GM12878 (cell line): ENCODE measurements around the gene SCRT2. TPM values are rescaled to one million over a fixed set of nuclear protein-coding genes. Genes with fewer than 3 reads are reported as not detected.

Experiments
- ATAC-seq: fragments of 200-7000 bp; cut with Tn5 transposase; 3 replicates; pipeline ENCODE4 v1.9.1; 2020; ENCODE audit warnings: mild to moderate bottlenecking, moderate library complexity
- BruUV-seq: library from RNA; stranded (reverse); fragments of 400-500 nt; replicated peaks from 2 replicates; lab custom pipeline; 2021; lab: Mats Ljungman, UMichigan
- CTCF ChIA-PET: fragments of 300-600 bp; sonication (Branson Sonifier 250); formaldehyde crosslinking; extraction: SDS; loops from one replicate; lab custom pipeline; 2021; ENCODE audit warnings: inconsistent platforms; lab: Yijun Ruan, JAX
- POLR2A ChIA-PET: fragments of 350-600 bp; formaldehyde crosslinking; extraction: SDS; loops from one replicate; lab custom pipeline; 2021; ENCODE audit warnings: inconsistent platforms; lab: Charles Lee
- RAD21 ChIA-PET: fragments of 300-600 bp; sonication (Branson Sonifier 250); formaldehyde crosslinking; loops from one replicate; lab custom pipeline; 2023; ENCODE audit warnings: antibody characterized with exemption; ENCODE audit not compliant: unreplicated experiment; lab: Charles Lee
- SMC1A ChIA-PET: fragments of 300-600 bp; sonication (Branson Sonifier 250); formaldehyde crosslinking; loops from one replicate; lab custom pipeline; 2023; ENCODE audit not compliant: unreplicated experiment, uncharacterized antibody; lab: Charles Lee
- DNase-seq: peaks from one replicate; pipeline ENCODE4 v3.0.0-alpha.2; 2011; ENCODE audit warnings: low read depth, low spot score
- FAIRE-seq: peaks from 3 replicates; lab custom pipeline; 2011; peaks lifted over from hg19 to GRCh38; lab: Jason Lieb, UNC
- H2AFZ ChIP-seq: 2 replicates; pipeline ENCODE4 v1.6.0; 2011; ENCODE audit warnings: low read depth, low read length, control low read depth; ENCODE audit not compliant: control insufficient read depth
- H3K27ac ChIP-seq: 2 replicates; pipeline ENCODE4 v1.5.1; 2011; ENCODE audit warnings: control low read depth; ENCODE audit not compliant: control insufficient read depth, insufficient read depth
- H3K27me3 ChIP-seq, 2 experiments: replicated peaks in 1 of 2; 2 replicates each; pipeline versions ENCODE4 v1.6.0 to v1.6.1; 2011; ENCODE audit warnings: low read length in 1 of 2; ENCODE audit not compliant: control insufficient read depth in 2 of 2, insufficient read depth in 2 of 2
- H3K36me3 ChIP-seq, 2 experiments: 2 replicates each; pipeline ENCODE4 v1.5.1; 2011; ENCODE audit warnings: low read length in 1 of 2; ENCODE audit not compliant: control insufficient read depth in 2 of 2, insufficient read depth in 2 of 2
- H3K4me1 ChIP-seq: 2 replicates; pipeline ENCODE4 v1.6.1; 2011; ENCODE audit warnings: mild to moderate bottlenecking, low read length, moderate library complexity, mixed read lengths; ENCODE audit not compliant: control insufficient read depth, insufficient read depth
- H3K4me2 ChIP-seq: 2 replicates; pipeline ENCODE4 v1.6.0; 2011; ENCODE audit warnings: control low read depth; ENCODE audit not compliant: control insufficient read depth, insufficient read depth
- H3K4me3 ChIP-seq: fragments of 200-600 bp; sonication (generic); 2 replicates; pipeline ENCODE4 v1.5.1; 2016
- H3K79me2 ChIP-seq: 2 replicates; pipeline ENCODE4 v1.6.0; 2011; ENCODE audit warnings: low read length; ENCODE audit not compliant: control insufficient read depth, insufficient read depth
- H3K9ac ChIP-seq: 2 replicates; pipeline ENCODE4 v1.8.0; 2011; ENCODE audit warnings: low read length, control low read depth, mixed read lengths; ENCODE audit not compliant: control insufficient read depth, insufficient read depth
- H3K9me3 ChIP-seq: replicated peaks from 3 replicates; pipeline ENCODE4 v1.5.1; 2011; ENCODE audit warnings: mild to moderate bottlenecking, low read length; ENCODE audit not compliant: control insufficient read depth, insufficient read depth
- H4K20me1 ChIP-seq: 2 replicates; pipeline ENCODE4 v1.6.0; 2011; ENCODE audit not compliant: control insufficient read depth, insufficient read depth
- EZH2 ChIP-seq: IDR thresholded peaks from 2 replicates; pipeline ENCODE4 v1.6.1; 2012; ENCODE audit warnings: low read depth, mild to moderate bottlenecking, control low read depth, inconsistent platforms, low read length, borderline replicate concordance; ENCODE audit not compliant: control insufficient read depth
- FOXK2 ChIP-seq: fragments of 450-650 bp; IDR thresholded peaks from 2 replicates; pipeline ENCODE4 v1.6.1; 2017; ENCODE audit warnings: mild to moderate bottlenecking, moderate library complexity
- MYB ChIP-seq: fragments of 150-350 bp; IDR thresholded peaks from 2 replicates; pipeline ENCODE4 v1.6.1; 2014; ENCODE audit warnings: mild to moderate bottlenecking, low read depth, low read length, borderline replicate concordance
- SIN3A ChIP-seq: IDR thresholded peaks from 2 replicates; pipeline ENCODE4 v1.6.1; 2012; ENCODE audit warnings: low read depth, low read length, improper control_type of control experiment
- SMARCA5 ChIP-seq: fragments of 450-650 bp; IDR thresholded peaks from 2 replicates; pipeline ENCODE4 v1.6.1; 2017; ENCODE audit warnings: mild to moderate bottlenecking
- SMC3 ChIP-seq: IDR thresholded peaks from 2 replicates; pipeline ENCODE4 v1.6.1; 2011; ENCODE audit warnings: low read length, improper control_type of control experiment, borderline replicate concordance
- SP1 ChIP-seq: IDR thresholded peaks from one replicate; pipeline ENCODE4 v1.6.1; 2011; ENCODE audit warnings: low read depth, low read length
- WGBS: methylation state at CpG from one replicate; pipeline ENCODE4 v1.1.6; 2016; ENCODE audit warnings: low lambda C conversion rate; ENCODE audit not compliant: insufficient replicate concordance, insufficient coverage; ENCODE audit errors: missing lambda C conversion rate; 5-methylcytosine and 5-hydroxymethylcytosine counted together
- in situ Hi-C: fragments of 300-500 bp; cut with MboI; formaldehyde crosslinking; loops from 9 replicates; pipeline ENCODE4 v1.14.3; 2018; ENCODE audit warnings: mixed read lengths
- intact Hi-C: fragments of 100-400 bp; cut with micrococcal nuclease; formaldehyde crosslinking; loops from one replicate; pipeline ENCODE4 v1.14.2; 2022; ENCODE audit not compliant: unreplicated experiment
- polyA plus RNA-seq, 11 experiments: library from polyadenylated mRNA; depleted of rRNA in 4 of 11; unstranded in 6 of 11; stranded (reverse) in 5 of 11; fragments of >200 nt; fragmentation: Nextera tagmentation in 4 of 11; fragmentation: Illumina TruSeq in 1 of 11; extraction: Ambion mirVana in 4 of 11; extraction: Trizol in 1 of 11; gene quantifications; 1 replicate in 1 of 11; 2 replicates in 10 of 11; pipeline versions ENCODE4 v1.2.1 to v1.2.3, GENCODE V29; 2011 to 2016; ENCODE audit warnings: inconsistent platforms in 2 of 11, missing spikeins in 2 of 11, low read depth in 1 of 11
- total RNA-seq, 4 experiments: library from RNA; depleted of rRNA in 3 of 4; stranded (reverse); fragments of >200 nt in 3 of 4; fragmentation: Illumina TruSeq in 1 of 4; extraction: Trizol in 1 of 4; gene quantifications; 2 replicates each; pipeline versions ENCODE4 v1.2.1 to v1.2.3, GENCODE V29; 2013 to 2021
- TF ChIP-seq, protein P1 (sequence below): fragments of 450-650 bp; IDR thresholded peaks from 2 replicates; pipeline ENCODE4 v1.6.1; 2018; ENCODE audit warnings: borderline replicate concordance, mild to moderate bottlenecking; ENCODE audit not compliant: partially characterized antibody
- TF ChIP-seq, protein P2 (sequence below): IDR thresholded peaks from 2 replicates; pipeline ENCODE4 v1.6.1; 2011; ENCODE audit warnings: borderline replicate concordance, low read depth, mild to moderate bottlenecking, moderate library complexity, mixed read lengths, low read length; ENCODE audit not compliant: insufficient read depth; ENCODE audit errors: extremely low read length

SCRT2 gene
- total and polyA plus RNA-seq, 10 of the 15 experiments (the other 5 are each of a cell fraction or from before 2014, with no cell fraction given), result not detected

DNA sequence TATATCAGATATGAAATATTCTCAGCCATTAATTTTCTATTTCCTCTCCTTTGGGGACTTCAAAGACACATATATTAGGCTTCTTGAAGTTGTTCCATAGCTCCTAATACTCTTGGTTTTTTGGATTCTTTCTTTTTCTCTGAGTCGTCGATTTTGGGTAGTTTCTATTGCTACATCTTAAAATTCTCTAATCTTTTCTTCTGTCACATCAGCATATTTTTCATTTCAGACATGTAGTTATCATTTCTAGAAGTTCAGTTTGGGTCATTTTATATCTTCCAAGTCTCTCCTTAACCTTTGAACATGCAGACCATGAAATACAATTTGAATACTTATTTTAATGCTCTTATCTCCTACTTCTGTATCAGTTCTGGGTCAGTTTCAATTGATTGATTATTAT is 38.9 kb upstream of the SCRT2 start (continued):
- TF ChIP-seq, protein P1, sequence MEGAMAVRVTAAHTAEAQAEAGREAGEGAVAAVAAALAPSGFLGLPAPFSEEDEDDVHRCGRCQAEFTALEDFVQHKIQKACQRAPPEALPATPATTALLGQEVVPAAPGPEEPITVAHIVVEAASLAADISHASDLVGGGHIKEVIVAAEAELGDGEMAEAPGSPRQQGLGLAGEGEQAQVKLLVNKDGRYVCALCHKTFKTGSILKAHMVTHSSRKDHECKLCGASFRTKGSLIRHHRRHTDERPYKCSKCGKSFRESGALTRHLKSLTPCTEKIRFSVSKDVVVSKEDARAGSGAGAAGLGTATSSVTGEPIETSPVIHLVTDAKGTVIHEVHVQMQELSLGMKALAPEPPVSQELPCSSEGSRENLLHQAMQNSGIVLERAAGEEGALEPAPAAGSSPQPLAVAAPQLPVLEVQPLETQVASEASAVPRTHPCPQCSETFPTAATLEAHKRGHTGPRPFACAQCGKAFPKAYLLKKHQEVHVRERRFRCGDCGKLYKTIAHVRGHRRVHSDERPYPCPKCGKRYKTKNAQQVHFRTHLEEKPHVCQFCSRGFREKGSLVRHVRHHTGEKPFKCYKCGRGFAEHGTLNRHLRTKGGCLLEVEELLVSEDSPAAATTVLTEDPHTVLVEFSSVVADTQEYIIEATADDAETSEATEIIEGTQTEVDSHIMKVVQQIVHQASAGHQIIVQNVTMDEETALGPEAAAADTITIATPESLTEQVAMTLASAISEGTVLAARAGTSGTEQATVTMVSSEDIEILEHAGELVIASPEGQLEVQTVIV, result no peak
- TF ChIP-seq SMC3 (no peak), SIN3A (no peak), EZH2 (no peak), MYB (no peak), SP1 (no peak)

DNA sequence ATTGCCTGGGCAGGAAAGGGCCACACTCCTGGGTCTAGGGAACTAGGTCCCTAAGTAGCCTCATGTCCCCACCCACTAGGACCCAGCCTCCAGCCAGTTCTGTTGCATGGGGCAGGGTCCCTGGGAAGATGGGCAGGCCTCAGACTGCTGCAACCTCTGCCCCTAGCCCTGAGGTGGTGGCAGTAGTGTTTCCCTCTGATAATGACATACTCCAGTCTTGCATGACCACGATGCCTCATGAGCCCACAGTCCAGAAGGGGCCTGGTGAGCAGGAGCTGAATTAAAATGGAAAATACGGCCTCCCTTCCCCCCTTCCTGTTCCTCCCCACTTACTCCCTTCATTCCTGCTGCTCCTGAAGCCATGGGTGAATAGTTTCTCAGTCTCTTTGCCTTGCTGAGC is 36.0 kb upstream of the SCRT2 start:
- H3K36me3 ChIP-seq, result no peaks in the 10 kb centered on the region
- CTCF ChIA-PET, result no interaction called here
- no peak overlapping the region for H2AFZ ChIP-seq
- no peak overlapping the region for H3K4me2 ChIP-seq
- TF ChIP-seq, protein P2, sequence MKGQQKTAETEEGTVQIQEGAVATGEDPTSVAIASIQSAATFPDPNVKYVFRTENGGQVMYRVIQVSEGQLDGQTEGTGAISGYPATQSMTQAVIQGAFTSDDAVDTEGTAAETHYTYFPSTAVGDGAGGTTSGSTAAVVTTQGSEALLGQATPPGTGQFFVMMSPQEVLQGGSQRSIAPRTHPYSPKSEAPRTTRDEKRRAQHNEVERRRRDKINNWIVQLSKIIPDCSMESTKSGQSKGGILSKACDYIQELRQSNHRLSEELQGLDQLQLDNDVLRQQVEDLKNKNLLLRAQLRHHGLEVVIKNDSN, result no peak
- TF ChIP-seq SMARCA5 (no peak), FOXK2 (no peak)
- intact Hi-C loops (no loop called here), in situ Hi-C loops (no loop called here)
- H3K79me2 ChIP-seq, result no peaks in the 10 kb centered on the region
- RAD21 ChIA-PET, result no interaction called here
- BruUV-seq, result no TSS peak
- ATAC-seq (no peak), FAIRE-seq (no peak), DNase-seq (no peak)
- POLR2A ChIA-PET, result no interaction called here
- SMC1A ChIA-PET, result no interaction called here
- H3K4me1 ChIP-seq, result no peaks in the 10 kb centered on the region
- H3K9me3 ChIP-seq, result no peaks in the 10 kb centered on the region; the same call in 2 of the 3 replicates
- WGBS, result 5% methylated on average over 2 of the region's 2 CpGs
- H3K4me3 ChIP-seq, result no peak overlapping the region
- no peak overlapping the region for H3K9ac ChIP-seq
- no peaks in the 10 kb centered on the region for H4K20me1 ChIP-seq
- H3K27ac ChIP-seq, result no peak overlapping the region
- no peaks in the 10 kb centered on the region; a peak in 1 of 4 replicates for H3K27me3 ChIP-seq
